Transverse colon (tissue), 4 donors: Measurements from ENCODE around the gene SIRT2. TPM values are rescaled to one million over a fixed set of nuclear protein-coding genes. Genes with fewer than 3 reads are reported as not detected.

Source experiments
- DNase-seq: peaks from one replicate; pipeline ENCODE4 v3.0.0-alpha.2; 2019
- H3K27ac ChIP-seq, 4 donors: fragments of 200-600 bp; sonication (generic); 2 replicates each; pipeline ENCODE4 v1.5.1; 2016 to 2018; ENCODE audit warnings: inconsistent platforms in 4 of 4
- H3K27me3 ChIP-seq: fragments of 200-600 bp; sonication (generic); 2 replicates; pipeline ENCODE4 v1.5.1; 2017; ENCODE audit warnings: inconsistent platforms
- H3K36me3 ChIP-seq, 4 donors: fragments of 200-600 bp; sonication (generic); 2 replicates each; pipeline ENCODE4 v1.5.1; 2017 to 2019; ENCODE audit warnings: inconsistent platforms in 4 of 4
- H3K4me1 ChIP-seq, 4 donors: fragments of 200-600 bp; sonication (generic); 2 replicates each; pipeline ENCODE4 v1.5.1; 2017 to 2020; ENCODE audit warnings: inconsistent platforms in 4 of 4
- H3K4me3 ChIP-seq, 4 donors: fragments of 200-600 bp; sonication (generic); 1 replicate in 1 of 4; 2 replicates in 3 of 4; pipeline versions ENCODE4 v1.5.1 to v1.6.1; 2017 to 2019; ENCODE audit warnings: inconsistent platforms in 4 of 4
- H3K9me3 ChIP-seq, 2 donors: fragments of 200-600 bp; sonication (generic); 2 replicates each; pipeline ENCODE4 v1.5.1; 2017 to 2019; ENCODE audit warnings: inconsistent platforms in 2 of 2
- EP300 ChIP-seq: sonication (generic); formaldehyde crosslinking; IDR thresholded peaks from one replicate; pipeline ENCODE4 v1.6.1; 2017; ENCODE audit warnings: antibody characterized with exemption, low read depth
- POLR2A ChIP-seq: fragments of 450-650 bp; IDR thresholded peaks from one replicate; pipeline ENCODE4 v1.6.1; 2016; ENCODE audit warnings: antibody characterized with exemption, mild to moderate bottlenecking, moderate library complexity
- POLR2AphosphoS5 ChIP-seq, 3 donors: sonication (generic); formaldehyde crosslinking; IDR thresholded peaks; one replicate each; pipeline ENCODE4 v1.6.1; 2016; ENCODE audit warnings: antibody characterized with exemption in 3 of 3
- WGBS, 2 donors: methylation state at CpG; one replicate each; pipeline ENCODE4 v1.1.5; 2018; ENCODE audit warnings: low coverage in 1 of 2; 5-methylcytosine and 5-hydroxymethylcytosine counted together
- in situ Hi-C, 4 donors: fragments of 200-750 bp; cut with MboI; loops; one replicate each; pipeline versions ENCODE4 v1.15.0 to v1.15.1; 2017; ENCODE audit warnings: low sequenced_read_pairs in 3 of 4, low pct_ligation_motif_present in 1 of 4, low pct_unique_long_range_greater_than_20kb in 1 of 4
- intact Hi-C: fragments of 100-400 bp; cut with DNase I; formaldehyde crosslinking; loops from one replicate; pipeline ENCODE4 v1.15.1; 2023; ENCODE audit warnings: low total_unique reads
- total RNA-seq, 4 donors: library from RNA; depleted of rRNA; stranded (reverse); fragments of >200 nt; gene quantifications; one replicate each; pipeline ENCODE4 v1.1.0, GENCODE V29; 2016
- TF ChIP-seq, protein P1 (sequence below), 5 experiments: fragments of 200-600 bp in 3 of 5; fragments of 450-650 bp in 2 of 5; sonication (generic) in 3 of 5; IDR thresholded peaks; 1 replicate in 2 of 5; 2 replicates in 3 of 5; pipeline ENCODE4 v1.5.1; 2016 to 2017; ENCODE audit warnings: antibody characterized with exemption in 5 of 5, inconsistent platforms in 3 of 5, mild to moderate bottlenecking in 2 of 5, moderate library complexity in 1 of 5

Gene SIRT2
- total RNA-seq, 4 donors from 2014 or later: 56.3 to 128 (median 64.2) TPM

DNA sequence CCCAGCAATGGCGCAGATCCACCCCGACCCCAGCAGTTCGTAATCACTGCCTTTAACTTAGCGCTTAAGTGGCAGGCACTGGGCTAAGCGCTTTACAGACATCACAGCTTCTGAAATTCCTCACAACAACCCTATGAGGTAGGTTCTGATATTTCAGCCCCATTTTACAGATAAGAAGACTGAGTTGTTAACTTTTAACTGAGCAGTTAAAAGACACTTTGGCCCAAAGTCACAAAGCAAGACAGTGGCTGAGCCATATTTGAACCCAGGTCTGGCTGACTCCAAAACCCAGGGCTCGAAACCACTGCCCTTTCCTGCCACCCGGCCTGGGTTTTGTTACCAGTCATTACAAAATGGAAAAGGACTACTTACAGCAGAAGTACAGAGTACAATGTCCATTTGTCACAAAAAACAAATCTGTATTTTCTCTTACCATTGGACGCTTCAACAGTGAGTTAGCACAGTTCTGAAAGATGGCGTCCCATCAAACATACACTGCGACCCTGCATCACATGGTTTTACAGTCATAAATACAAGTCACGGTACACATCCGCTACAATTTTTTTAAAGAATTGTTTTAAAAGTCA lies 58.1 kb downstream of the SIRT2 start:
- H3K36me3 ChIP-seq: peaks cover 0 to 97% (median 51%) of the 10 kb centered on the region in 4 donors
- H3K9me3 ChIP-seq: no peaks in the 10 kb centered on the region
- intact Hi-C loops: no loop called here
- TF ChIP-seq, protein P1, sequence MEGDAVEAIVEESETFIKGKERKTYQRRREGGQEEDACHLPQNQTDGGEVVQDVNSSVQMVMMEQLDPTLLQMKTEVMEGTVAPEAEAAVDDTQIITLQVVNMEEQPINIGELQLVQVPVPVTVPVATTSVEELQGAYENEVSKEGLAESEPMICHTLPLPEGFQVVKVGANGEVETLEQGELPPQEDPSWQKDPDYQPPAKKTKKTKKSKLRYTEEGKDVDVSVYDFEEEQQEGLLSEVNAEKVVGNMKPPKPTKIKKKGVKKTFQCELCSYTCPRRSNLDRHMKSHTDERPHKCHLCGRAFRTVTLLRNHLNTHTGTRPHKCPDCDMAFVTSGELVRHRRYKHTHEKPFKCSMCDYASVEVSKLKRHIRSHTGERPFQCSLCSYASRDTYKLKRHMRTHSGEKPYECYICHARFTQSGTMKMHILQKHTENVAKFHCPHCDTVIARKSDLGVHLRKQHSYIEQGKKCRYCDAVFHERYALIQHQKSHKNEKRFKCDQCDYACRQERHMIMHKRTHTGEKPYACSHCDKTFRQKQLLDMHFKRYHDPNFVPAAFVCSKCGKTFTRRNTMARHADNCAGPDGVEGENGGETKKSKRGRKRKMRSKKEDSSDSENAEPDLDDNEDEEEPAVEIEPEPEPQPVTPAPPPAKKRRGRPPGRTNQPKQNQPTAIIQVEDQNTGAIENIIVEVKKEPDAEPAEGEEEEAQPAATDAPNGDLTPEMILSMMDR (IDR thresholded peaks at IDR 0.05): no peak
- TF ChIP-seq EP300 (no peak), POLR2AphosphoS5 (IDR thresholded peaks at IDR 0.05) (no peak), POLR2A (no peak)
- H3K27me3 ChIP-seq: no peaks in the 10 kb centered on the region
- in situ Hi-C loops: no loop called here
- WGBS, 2 donors: 89% methylated on average over 5 to 12 of the region's 12 CpGs
- H3K4me3 ChIP-seq: no peak overlapping the region
- peaks cover 0 to 14% (median 6%) of the 10 kb centered on the region in 4 donors for H3K4me1 ChIP-seq
- no peak for DNase-seq
- peak overlapping the region in 3 of 4 donors; percentile 10 to 36 (median 27) for H3K27ac ChIP-seq

DNA sequence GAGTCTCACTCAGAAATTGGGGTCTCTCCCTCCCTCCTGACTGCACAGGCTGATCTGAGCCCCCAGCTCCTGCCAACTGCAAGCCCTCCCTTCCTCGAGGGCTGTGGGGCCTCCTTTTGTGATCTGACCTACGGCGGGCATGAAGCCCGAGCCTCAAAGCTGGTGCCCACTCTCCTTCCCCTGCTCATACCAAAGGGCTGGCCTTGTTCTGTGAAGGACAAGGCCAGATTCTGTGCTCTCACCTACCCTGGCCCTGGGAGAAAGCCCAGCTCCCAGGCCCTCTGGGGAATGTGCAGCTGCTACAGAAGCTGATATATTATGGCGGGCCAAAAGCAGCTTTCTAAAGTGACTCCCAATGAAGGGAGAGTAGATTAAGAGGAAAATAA lies 58.8 kb downstream of the SIRT2 start:
- Histone ChIP-seq H3K27me3 (no peaks in the 10 kb centered on the region), H3K4me3 (no peak overlapping the region), H3K4me1 (peaks cover 0 to 7% (median 1%) of the 10 kb centered on the region in 4 donors), H3K36me3 (peaks cover 0 to 97% (median 47%) of the 10 kb centered on the region in 4 donors), H3K9me3 (no peaks in the 10 kb centered on the region), H3K27ac (peak overlapping the region in 1 of 4 donors; percentile 10)
- WGBS, 2 donors: 93% methylated on average over 5 of the region's 5 CpGs; no CpG with 5 or more reads in 1 of the 2 donors
- intact Hi-C loops: no loop called here
- DNase-seq: no peak
- TF ChIP-seq POLR2AphosphoS5 (IDR thresholded peaks at IDR 0.05): no peak
- no peak for TF ChIP-seq EP300
- no peak for TF ChIP-seq POLR2A
- in situ Hi-C loops: no loop called here

DNA sequence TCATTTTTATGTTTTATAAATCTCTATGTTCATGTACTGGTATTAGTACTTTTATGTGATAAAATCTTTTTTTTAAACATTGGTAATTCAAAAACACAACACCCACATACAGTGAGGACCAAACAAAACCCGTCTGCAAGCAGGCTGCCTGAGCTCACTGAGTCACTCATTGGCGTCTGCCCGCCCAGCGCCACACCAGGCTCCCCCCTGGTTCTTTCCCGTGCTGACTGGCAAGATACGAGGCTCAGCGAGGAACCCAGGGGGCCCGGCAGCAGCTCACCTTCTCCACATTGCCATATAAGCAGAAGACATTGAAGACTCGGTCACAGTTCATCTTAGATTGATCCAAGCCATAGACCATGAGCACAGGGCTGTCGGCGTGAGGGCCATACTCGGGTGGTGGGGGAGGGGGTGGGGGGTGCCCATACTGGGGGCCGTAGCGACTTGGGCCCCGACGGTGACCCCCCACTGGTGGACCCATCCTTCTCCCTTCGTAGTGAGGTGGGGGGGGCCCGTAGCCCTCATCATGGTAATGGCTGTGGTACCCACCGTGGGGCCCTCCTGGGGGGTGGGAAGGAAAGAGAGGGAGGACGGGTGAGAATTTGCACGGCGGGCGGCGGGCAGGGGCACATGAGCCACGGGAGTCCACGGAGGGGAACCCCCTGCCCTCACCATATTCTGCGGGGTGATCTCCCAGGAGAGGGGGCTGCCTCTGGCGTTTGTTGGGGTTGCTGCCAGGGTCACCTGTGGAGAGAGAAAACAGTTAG lies 59.4 kb downstream of the SIRT2 start:
- H3K27me3 ChIP-seq: no peaks in the 10 kb centered on the region
- DNase-seq: no peak
- H3K4me1 ChIP-seq: peaks cover 0 to 3% (median 0%) of the 10 kb centered on the region in 4 donors
- TF ChIP-seq, protein P1 (IDR thresholded peaks at IDR 0.05): no peak
- no peak for TF ChIP-seq EP300
- no peak for TF ChIP-seq POLR2A
- no peak for TF ChIP-seq POLR2AphosphoS5 (IDR thresholded peaks at IDR 0.05)
- no peak overlapping the region for H3K27ac ChIP-seq
- in situ Hi-C loops: no loop called here
- 79% methylated on average over 28 of the region's 28 CpGs; no CpG with 5 or more reads in 1 of the 2 donors for WGBS, 2 donors
- no peak overlapping the region for H3K4me3 ChIP-seq
- H3K36me3 ChIP-seq: peaks cover 0 to 93% (median 44%) of the 10 kb centered on the region in 4 donors
- H3K9me3 ChIP-seq: no peaks in the 10 kb centered on the region
- intact Hi-C loops: loop anchor here (10.0 kb wide), 1 partner anchor 185 kb away; no protein-coding TSS in a partner anchor

DNA sequence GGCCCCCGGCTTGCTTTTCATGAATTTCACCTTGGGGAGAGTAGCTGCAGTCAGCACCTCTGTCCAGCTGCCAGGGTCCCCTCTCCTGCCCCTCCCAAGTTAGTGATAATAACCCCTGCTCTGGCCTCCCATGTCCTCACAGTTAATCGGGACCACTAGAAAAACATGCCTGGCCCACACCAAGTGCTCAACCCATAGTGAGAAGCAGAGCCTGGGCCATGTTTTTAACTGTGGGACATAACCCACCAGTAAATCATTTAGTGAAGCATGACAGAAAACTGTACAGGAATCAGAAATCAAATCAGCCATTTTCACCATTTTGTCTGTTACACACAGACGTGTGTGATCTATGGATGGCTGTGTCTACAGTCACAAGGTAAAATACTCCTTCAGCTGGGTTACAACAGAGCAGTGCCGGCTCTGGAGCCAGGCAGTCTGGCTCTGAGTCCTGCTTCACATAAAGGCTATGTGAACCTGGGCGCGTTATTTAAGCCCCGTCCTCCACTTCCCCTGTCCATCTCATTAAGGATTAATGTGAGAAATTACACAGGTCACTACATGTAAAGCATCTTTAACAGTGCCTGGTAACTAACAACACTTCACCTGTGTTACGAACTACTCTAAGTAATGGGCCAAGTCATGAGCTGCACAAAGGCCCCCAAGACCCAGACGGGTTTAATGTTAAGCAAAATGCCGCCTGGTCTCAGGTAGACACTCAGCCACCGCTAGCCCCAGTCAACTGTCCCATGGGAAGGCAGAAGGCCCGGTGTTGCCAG lies 60.2 kb downstream of the SIRT2 start:
- intact Hi-C loops (loop anchor here (10.0 kb wide), 1 partner anchor 184 kb away; no protein-coding TSS in a partner anchor), in situ Hi-C loops (no loop called here)
- Histone ChIP-seq H3K9me3 (no peaks in the 10 kb centered on the region), H3K27ac (peak overlapping the region in 1 of 4 donors; percentile 13), H3K4me3 (no peak overlapping the region), H3K27me3 (no peaks in the 10 kb centered on the region), H3K36me3 (peaks cover 0 to 85% (median 41%) of the 10 kb centered on the region in 4 donors), H3K4me1 (peaks cover 0 to 4% (median under 1%) of the 10 kb centered on the region in 4 donors)
- TF ChIP-seq, protein P1 (IDR thresholded peaks at IDR 0.05): no peak
- WGBS, 2 donors: 89 to 100% methylated on average over 3 to 12 of the region's 12 CpGs
- DNase-seq: no peak
